Ascending aorta (tissue), 2 donors: Measurements from ENCODE around the gene MSLN. TPM values are rescaled to one million over a fixed set of nuclear protein-coding genes. Genes with fewer than 3 reads are reported as not detected.
"Not testable (repeated sequence)": the region's sequence is repeated elsewhere in the genome, so short reads cannot be mapped to it uniquely, and the experiment has no call there.

Source experiments
- DNase-seq, 2 donors: peaks; one replicate each; pipeline ENCODE4 v3.0.0-alpha.2; 2019; ENCODE audit warnings: low spot score in 2 of 2
- H3K27ac ChIP-seq, 2 donors: fragments of 200-600 bp; sonication (generic); one replicate each; pipeline ENCODE4 v1.5.1; 2016 to 2017; ENCODE audit warnings: mild to moderate bottlenecking in 1 of 2
- H3K27me3 ChIP-seq: fragments of 200-600 bp; sonication (generic); one replicate; pipeline ENCODE4 v1.5.1; 2017
- H3K36me3 ChIP-seq, 2 donors: fragments of 200-600 bp; sonication (generic); one replicate each; pipeline ENCODE4 v1.5.1; 2016
- H3K4me1 ChIP-seq, 2 donors: fragments of 200-600 bp; sonication (generic); one replicate each; pipeline ENCODE4 v1.5.1; 2016 to 2017; ENCODE audit warnings: mild to moderate bottlenecking in 1 of 2
- H3K4me3 ChIP-seq, 2 donors: fragments of 200-600 bp; sonication (generic); one replicate each; pipeline ENCODE4 v1.5.1; 2016 to 2017; ENCODE audit warnings: mild to moderate bottlenecking in 1 of 2
- H3K9me3 ChIP-seq, 2 donors: fragments of 200-600 bp; sonication (generic); one replicate each; pipeline ENCODE4 v1.5.1; 2016
- CTCF ChIP-seq, 3 experiments: fragments of 200-600 bp in 2 of 3; fragments of 450-650 bp in 1 of 3; sonication (generic) in 2 of 3; IDR thresholded peaks; one replicate each; pipeline ENCODE4 v1.5.1; 2016 to 2019; ENCODE audit warnings: antibody characterized with exemption in 3 of 3, mild to moderate bottlenecking in 1 of 3, moderate library complexity in 1 of 3
- intact Hi-C: fragments of 100-400 bp; cut with DNase I; formaldehyde crosslinking; loops from one replicate; pipeline ENCODE4 v1.15.1; 2023
- total RNA-seq: library from RNA; depleted of rRNA; stranded (reverse); fragments of >200 nt; gene quantifications from one replicate; pipeline ENCODE4 v1.1.0, GENCODE V29; 2016

MSLN gene
- total RNA-seq, 1 donor from 2014 or later, result 1.7 TPM

GRCh38 chr16:774086-775001 lies 13.8 kb downstream of the MSLN start:
- Histone ChIP-seq H3K4me1 (no peaks in the 10 kb centered on the region), H3K27ac (no peak overlapping the region), H3K4me3 (no peak overlapping the region), H3K36me3 (no peaks in the 10 kb centered on the region), H3K9me3 (no peaks in the 10 kb centered on the region), H3K27me3 (no peaks in the 10 kb centered on the region)
- TF ChIP-seq CTCF (IDR thresholded peaks at IDR 0.05), result no peak
- no peak for DNase-seq
- intact Hi-C loops, result no loop called here

GRCh38 chr16:775236-775796 lies 14.8 kb downstream of the MSLN start:
- Histone ChIP-seq H3K27ac (no peak overlapping the region), H3K36me3 (no peaks in the 10 kb centered on the region), H3K4me3 (no peak overlapping the region), H3K9me3 (no peaks in the 10 kb centered on the region), H3K4me1 (no peaks in the 10 kb centered on the region), H3K27me3 (no peaks in the 10 kb centered on the region)
- intact Hi-C loops, result no loop called here
- TF ChIP-seq CTCF (IDR thresholded peaks at IDR 0.05), result no peak
- no peak for DNase-seq

- H3K9me3 ChIP-seq, H3K4me1 ChIP-seq, H3K4me3 ChIP-seq, DNase-seq, intact Hi-C loops, H3K27ac ChIP-seq, H3K36me3 ChIP-seq, H3K27me3 ChIP-seq: not testable (repeated sequence)
These were observed 15.8 kb downstream of the MSLN start for GRCh38 chr16:776298-776697.

GRCh38 chr16:776824-777223 lies 16.3 kb downstream of the MSLN start:
- Histone ChIP-seq H3K9me3 (no peaks in the 10 kb centered on the region), H3K27me3 (no peaks in the 10 kb centered on the region), H3K4me3 (no peak overlapping the region), H3K27ac (no peak overlapping the region), H3K4me1 (no peaks in the 10 kb centered on the region), H3K36me3 (no peaks in the 10 kb centered on the region)
- no peak for DNase-seq
- intact Hi-C loops, result no loop called here
- TF ChIP-seq CTCF (IDR thresholded peaks at IDR 0.05), result no peak

- Histone ChIP-seq H3K27ac (no peak overlapping the region), H3K4me1 (no peaks in the 10 kb centered on the region), H3K9me3 (no peaks in the 10 kb centered on the region), H3K36me3 (no peaks in the 10 kb centered on the region), H3K27me3 (no peaks in the 10 kb centered on the region), H3K4me3 (no peak overlapping the region)
- intact Hi-C loops, result no loop called here
- no peak for DNase-seq
- no peak for TF ChIP-seq CTCF (IDR thresholded peaks at IDR 0.05)
These were observed 17.3 kb downstream of the MSLN start for GRCh38 chr16:777826-778225.

- H3K27me3 ChIP-seq, result no peaks in the 10 kb centered on the region
- no peaks in the 10 kb centered on the region for H3K4me1 ChIP-seq
- H3K36me3 ChIP-seq, result no peaks in the 10 kb centered on the region
- no peaks in the 10 kb centered on the region for H3K9me3 ChIP-seq
- no peak overlapping the region for H3K4me3 ChIP-seq
- intact Hi-C loops, result no loop called here
- no peak for TF ChIP-seq CTCF (IDR thresholded peaks at IDR 0.05)
- no peak overlapping the region for H3K27ac ChIP-seq
- no peak for DNase-seq
These were observed 17.9 kb downstream of the MSLN start for GRCh38 chr16:778447-778846.
